HCT116 (cell line): ENCODE results near the gene TSPAN14. TPM values are rescaled to one million over a fixed set of nuclear protein-coding genes. Genes with fewer than 3 reads are reported as not detected.

ENCODE experiments used
- ATAC-seq: fragments of 200-7000 bp; cut with Tn5 transposase; 2 replicates; pipeline ENCODE4 v1.9.1; 2020; ENCODE audit warnings: mild to moderate bottlenecking, moderate library complexity
- BruUV-seq: library from RNA; stranded (reverse); fragments of 400-500 nt; replicated peaks from 2 replicates; lab custom pipeline; 2021; lab: Mats Ljungman, UMichigan
- CTCF ChIA-PET: fragments of 300-600 bp; sonication (Branson Sonifier 250); formaldehyde crosslinking; loops from one replicate; lab custom pipeline; 2021; ENCODE audit warnings: antibody characterized with exemption; lab: Charles Lee
- POLR2A ChIA-PET: fragments of 300-600, 350-600 bp; sonication (Branson Sonifier 250); formaldehyde crosslinking; loops from one replicate; lab custom pipeline; 2021; ENCODE audit warnings: antibody characterized with exemption; lab: Charles Lee
- RAD21 ChIA-PET, 2 experiments: fragments of 300-600 bp; sonication (Branson Sonifier 250); formaldehyde crosslinking; loops; one replicate each; lab custom pipeline; 2023; ENCODE audit warnings: low total read pairs in 2 of 2; ENCODE audit not compliant: uncharacterized antibody in 2 of 2, unreplicated experiment in 2 of 2, low non-redundant PET in 1 of 2; lab: Charles Lee
- DNase-seq: peaks from one replicate; pipeline ENCODE4 v3.0.0-alpha.2; 2010; ENCODE audit warnings: low read depth, low spot score
- H2AFZ ChIP-seq: fragments of 200-600 bp; shearing (Covaris generic), sonication (generic); 2 replicates; pipeline ENCODE4 v1.6.1; 2017; ENCODE audit warnings: low read depth, mixed run types, mixed read lengths, antibody characterized with exemption, low read length; ENCODE audit not compliant: poor library complexity, severe bottlenecking
- H3K27ac ChIP-seq: 2 replicates; pipeline ENCODE4 v1.5.1; 2012; ENCODE audit warnings: low read depth, low read length
- H3K27me3 ChIP-seq: fragments of 200-600 bp; sonication (generic); 2 replicates; pipeline ENCODE4 v1.6.1; 2016; ENCODE audit warnings: mixed run types, low read length, mixed read lengths; ENCODE audit not compliant: insufficient read depth
- H3K36me3 ChIP-seq, 2 experiments: fragments of 200-500 bp in 1 of 2; fragments of 200-600 bp in 1 of 2; sonication (Bioruptor generic) in 1 of 2; sonication (generic) in 1 of 2; 2 replicates each; pipeline versions ENCODE4 v1.5.1 to v1.6.1; 2014 to 2016; ENCODE audit warnings: low read length in 2 of 2, inconsistent platforms in 1 of 2, mixed read lengths in 1 of 2, mixed run types in 1 of 2; ENCODE audit not compliant: insufficient read depth in 2 of 2, control insufficient read depth in 1 of 2
- H3K4me1 ChIP-seq, 2 experiments: fragments of 200-600 bp in 1 of 2; sonication (generic) in 1 of 2; 2 replicates each; pipeline versions ENCODE4 v1.5.1 to v1.6.1; 2012 to 2017; ENCODE audit warnings: low read length in 2 of 2, inconsistent platforms in 1 of 2, mild to moderate bottlenecking in 1 of 2, mixed read lengths in 1 of 2, mixed run types in 1 of 2, moderate library complexity in 1 of 2; ENCODE audit not compliant: insufficient read depth in 2 of 2, control insufficient read depth in 1 of 2
- H3K4me2 ChIP-seq: fragments of 200-600 bp; sonication (generic); 2 replicates; pipeline ENCODE4 v1.6.1; 2017; ENCODE audit warnings: mixed run types, low read length, mixed read lengths
- H3K4me3 ChIP-seq, 2 experiments: fragments of 200-600 bp in 1 of 2; sonication (generic) in 1 of 2; replicated peaks in 1 of 2; 2 replicates each; pipeline ENCODE4 v1.5.1; 2011 to 2016; ENCODE audit warnings: low read length in 2 of 2, control low read depth in 1 of 2, low read depth in 1 of 2, mild to moderate bottlenecking in 1 of 2, mixed read lengths in 1 of 2, mixed run types in 1 of 2
- H3K79me2 ChIP-seq: fragments of 200-600 bp; sonication (generic); 2 replicates; pipeline ENCODE4 v1.6.1; 2017; ENCODE audit warnings: mild to moderate bottlenecking, mixed run types, low read length, moderate library complexity, mixed read lengths; ENCODE audit not compliant: insufficient read depth
- H3K9ac ChIP-seq: fragments of 200-600 bp; sonication (generic); 2 replicates; pipeline ENCODE4 v1.6.1; 2016; ENCODE audit warnings: low read length, mixed read lengths
- H3K9me2 ChIP-seq: fragments of 200-600 bp; sonication (generic), shearing (Covaris generic); 2 replicates; pipeline ENCODE4 v1.6.1; 2017; ENCODE audit warnings: mixed run types, mild to moderate bottlenecking, moderate library complexity; ENCODE audit not compliant: insufficient read depth
- H3K9me3 ChIP-seq, 2 experiments: fragments of 200-500 bp in 1 of 2; fragments of 200-600 bp in 1 of 2; sonication (Bioruptor generic) in 1 of 2; sonication (generic) in 1 of 2; 2 replicates each; pipeline ENCODE4 v1.6.1; 2014 to 2017; ENCODE audit warnings: low read length in 2 of 2, mixed read lengths in 2 of 2, inconsistent platforms in 1 of 2, low read depth in 1 of 2, mild to moderate bottlenecking in 1 of 2, mixed run types in 1 of 2, moderate library complexity in 1 of 2; ENCODE audit not compliant: control insufficient read depth in 1 of 2, insufficient read depth in 1 of 2
- H4K20me1 ChIP-seq: fragments of 200-600 bp; sonication (generic), shearing (Covaris generic); 2 replicates; pipeline ENCODE4 v1.6.1; 2017; ENCODE audit warnings: mixed run types, mild to moderate bottlenecking, moderate library complexity; ENCODE audit not compliant: insufficient read depth
- CBX3 ChIP-seq: IDR thresholded peaks from 2 replicates; pipeline ENCODE4 v1.6.1; 2012; ENCODE audit warnings: low read depth
- CEBPB ChIP-seq: IDR thresholded peaks from 2 replicates; pipeline ENCODE4 v1.6.1; 2012; ENCODE audit warnings: low read depth
- CTCF ChIP-seq, 3 experiments: fragments of 200-600 bp in 1 of 3; sonication (generic) in 1 of 3; IDR thresholded peaks in 2 of 3; conservative IDR thresholded peaks in 1 of 3; 2 replicates each; pipeline ENCODE4 v1.5.1; 2012 to 2017; ENCODE audit warnings: low read depth in 2 of 3, low read length in 2 of 3, antibody characterized with exemption in 1 of 3, borderline replicate concordance in 1 of 3, control low read depth in 1 of 3, mild to moderate bottlenecking in 1 of 3, mixed read lengths in 1 of 3, mixed run types in 1 of 3, moderate library complexity in 1 of 3; ENCODE audit not compliant: insufficient read depth in 1 of 3
- EGR1 ChIP-seq: IDR thresholded peaks from 2 replicates; pipeline ENCODE4 v1.6.1; 2012; ENCODE audit warnings: low read depth
- EZH2 ChIP-seq: fragments of 200-600 bp; sonication (generic); IDR thresholded peaks from 2 replicates; pipeline ENCODE4 v1.6.1; 2017; ENCODE audit warnings: antibody characterized with exemption, mixed run types
- FOSL1 ChIP-seq: IDR thresholded peaks from 2 replicates; pipeline ENCODE4 v1.6.1; 2012; ENCODE audit warnings: low read depth
- JUND ChIP-seq: IDR thresholded peaks from 2 replicates; pipeline ENCODE4 v1.6.1; 2012
- POLR2A ChIP-seq: IDR thresholded peaks from 2 replicates; pipeline ENCODE4 v1.7.0; 2011; ENCODE audit warnings: borderline replicate concordance; ENCODE audit not compliant: insufficient read depth, insufficient read length; ENCODE audit errors: extremely low read depth
- POLR2AphosphoS5 ChIP-seq: IDR thresholded peaks from 2 replicates; pipeline ENCODE4 v1.6.1; 2011; ENCODE audit warnings: mild to moderate bottlenecking, low read depth, low read length, moderate library complexity
- SIN3A ChIP-seq: IDR thresholded peaks from 2 replicates; pipeline ENCODE4 v1.6.1; 2012; ENCODE audit warnings: low read depth
- SRF ChIP-seq: IDR thresholded peaks from 2 replicates; pipeline ENCODE4 v1.6.1; 2012; ENCODE audit warnings: low read depth
- TCF7L2 ChIP-seq: IDR thresholded peaks from 2 replicates; pipeline ENCODE4 v1.7.0; 2011; ENCODE audit warnings: borderline replicate concordance, inconsistent platforms; ENCODE audit not compliant: insufficient read depth, insufficient read length; ENCODE audit errors: extremely low read depth
- YY1 ChIP-seq: IDR thresholded peaks from 2 replicates; pipeline ENCODE4 v1.6.1; 2011; ENCODE audit warnings: low read length, low read depth, moderate library complexity, mild to moderate bottlenecking; ENCODE audit not compliant: insufficient replicate concordance; ENCODE audit errors: extremely low read depth
- ZBTB33 ChIP-seq: IDR thresholded peaks from 2 replicates; pipeline ENCODE4 v1.6.1; 2011; ENCODE audit warnings: mild to moderate bottlenecking, low read length, moderate library complexity; ENCODE audit not compliant: insufficient replicate concordance; ENCODE audit errors: extremely low read depth
- ZFX ChIP-seq: fragments of 450-650 bp; IDR thresholded peaks from 2 replicates; pipeline ENCODE4 v1.6.1; 2017
- ZNF274 ChIP-seq: fragments of 200-500 bp; sonication (Bioruptor generic); IDR thresholded peaks from 2 replicates; pipeline ENCODE4 v1.6.1; 2014; ENCODE audit warnings: mild to moderate bottlenecking, low read depth, low read length, inconsistent platforms
- intact Hi-C: fragments of 100-400 bp; cut with micrococcal nuclease; formaldehyde crosslinking; loops from 2 replicates; pipeline ENCODE4 v1.10.0; 2022
- total RNA-seq: library from RNA; stranded (reverse); gene quantifications from one replicate; pipeline ENCODE4 v1.2.1, GENCODE V29; 2021; ENCODE audit not compliant: unreplicated experiment
- TF ChIP-seq, protein P1 (sequence below): IDR thresholded peaks from 2 replicates; pipeline ENCODE4 v1.6.1; 2012

TSPAN14 gene
- total RNA-seq, 1 experiment from 2014 or later: 86.8 TPM

DNA sequence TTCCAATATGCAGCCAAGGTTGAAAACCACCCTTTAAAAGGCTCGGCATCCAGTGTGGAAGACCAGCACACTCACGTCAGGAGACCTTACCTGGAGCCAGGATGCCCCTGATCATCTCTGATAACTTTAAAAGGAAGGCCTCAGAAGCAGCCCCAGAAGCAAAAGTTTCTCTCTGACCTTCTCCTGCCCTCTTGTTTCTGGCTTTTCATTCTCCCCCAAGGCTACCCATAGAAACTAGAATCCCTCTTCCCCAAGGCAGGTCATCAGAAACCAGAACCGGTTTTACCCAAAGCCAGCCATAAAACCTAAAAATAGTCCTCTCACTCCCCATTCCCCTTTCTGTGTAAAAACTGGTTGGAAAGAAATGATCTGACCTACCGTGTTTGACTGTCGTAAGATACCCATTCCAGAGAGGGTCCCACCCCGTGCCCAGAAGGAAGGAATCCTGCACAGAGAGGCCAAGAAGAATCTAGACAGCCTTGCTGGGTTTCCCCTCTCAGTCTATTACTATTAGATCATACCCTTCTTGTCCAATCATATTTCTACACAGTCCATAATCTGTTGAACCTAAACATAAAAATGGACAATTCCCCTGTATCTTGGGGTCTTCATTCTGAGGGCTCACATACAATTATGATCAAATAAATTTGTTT is 17.5 kb upstream of the TSPAN14 start:
- no peak for DNase-seq
- BruUV-seq: no TSS peak
- intact Hi-C loops: no loop called here
- Histone ChIP-seq H3K9ac (no peak overlapping the region), H3K4me1 (no peaks in the 10 kb centered on the region), H3K4me3 (no peak overlapping the region), H3K27ac (no peak overlapping the region), H3K79me2 (no peaks in the 10 kb centered on the region), H3K36me3 (no peaks in the 10 kb centered on the region), H3K27me3 (no peaks in the 10 kb centered on the region), H3K9me3 (no peaks in the 10 kb centered on the region), H3K4me2 (no peak overlapping the region), H2AFZ (no peak overlapping the region), H4K20me1 (no peaks in the 10 kb centered on the region), H3K9me2 (no peaks in the 10 kb centered on the region)
- no peak for TF ChIP-seq ZBTB33
- no peak for TF ChIP-seq EZH2
- no peak for TF ChIP-seq ZFX
- no peak for TF ChIP-seq TCF7L2
- TF ChIP-seq ZNF274: no peak
- no peak for TF ChIP-seq EGR1
- no peak for TF ChIP-seq SIN3A
- TF ChIP-seq, protein P1, sequence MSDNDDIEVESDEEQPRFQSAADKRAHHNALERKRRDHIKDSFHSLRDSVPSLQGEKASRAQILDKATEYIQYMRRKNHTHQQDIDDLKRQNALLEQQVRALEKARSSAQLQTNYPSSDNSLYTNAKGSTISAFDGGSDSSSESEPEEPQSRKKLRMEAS: no peak
- TF ChIP-seq YY1: no peak
- no peak for TF ChIP-seq CEBPB
- TF ChIP-seq SRF: no peak
- no peak for TF ChIP-seq CBX3
- no peak for TF ChIP-seq JUND
- no peak for TF ChIP-seq FOSL1
- TF ChIP-seq POLR2A: no peak
- no peak for TF ChIP-seq POLR2AphosphoS5
- no peak for TF ChIP-seq CTCF (IDR thresholded peaks at IDR 0.05 in 2 of 3, conservative IDR thresholded peaks at IDR 0.05 in 1 of 3; ENCODE audit: borderline replicate concordance in 1 of 3, insufficient read depth in 1 of 3, low read depth in 2 of 3, low read length in 2 of 3)
- CTCF ChIA-PET: no interaction called here
- ATAC-seq: no peak
- POLR2A ChIA-PET: no interaction called here
- RAD21 ChIA-PET: no interaction called here
